ENCODE data around the gene BLVRB. TPM values are rescaled to one million over a fixed set of nuclear protein-coding genes. Genes with fewer than 3 reads are reported as not detected.

Gene BLVRB
- total RNA-seq, 1 experiment from 2014 or later = 35.1 TPM

DNA sequence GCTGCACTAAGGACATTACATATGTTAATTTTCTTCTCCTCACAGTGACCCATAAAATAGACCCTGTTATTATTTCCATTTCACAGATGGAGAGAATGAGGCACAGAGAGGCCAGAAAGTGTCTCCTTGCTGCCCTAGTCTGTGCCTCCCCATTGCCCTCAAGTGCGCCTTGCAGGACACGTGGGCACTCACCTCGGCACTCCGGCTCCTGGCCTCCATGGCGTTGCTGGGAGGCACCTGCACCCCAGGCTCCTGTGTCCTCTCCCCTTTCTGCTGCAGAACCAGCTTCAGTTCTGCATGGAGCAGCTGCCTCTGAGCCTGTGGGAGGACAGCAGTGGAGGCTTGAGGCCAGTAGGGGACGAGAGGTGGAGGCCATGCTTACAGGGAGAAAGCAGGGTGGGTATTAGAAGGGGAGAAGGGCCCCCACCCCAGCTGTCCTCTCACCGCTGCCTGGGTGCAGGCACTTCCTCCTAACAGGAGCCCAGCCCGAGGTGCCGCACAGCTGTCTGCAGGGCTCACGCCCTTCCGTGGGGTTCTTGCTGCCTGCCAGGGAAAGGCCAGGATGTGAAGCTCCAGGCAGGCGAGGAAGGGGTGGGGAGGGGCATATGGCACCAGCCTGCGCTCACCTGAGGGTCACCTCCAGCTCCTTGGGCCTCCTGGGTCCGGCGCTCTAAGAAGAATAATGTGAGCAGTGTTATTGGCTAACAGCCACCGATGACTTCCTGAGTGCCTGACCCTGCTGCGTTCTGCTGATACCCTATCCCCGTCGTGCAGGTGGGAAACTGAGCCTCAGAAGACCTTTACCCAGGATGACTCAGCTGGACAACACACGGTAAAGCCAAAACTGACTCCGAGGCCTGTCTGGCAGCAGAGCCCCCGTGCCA, 57.6 kb downstream of the BLVRB start:
- TF ChIP-seq, protein P1, sequence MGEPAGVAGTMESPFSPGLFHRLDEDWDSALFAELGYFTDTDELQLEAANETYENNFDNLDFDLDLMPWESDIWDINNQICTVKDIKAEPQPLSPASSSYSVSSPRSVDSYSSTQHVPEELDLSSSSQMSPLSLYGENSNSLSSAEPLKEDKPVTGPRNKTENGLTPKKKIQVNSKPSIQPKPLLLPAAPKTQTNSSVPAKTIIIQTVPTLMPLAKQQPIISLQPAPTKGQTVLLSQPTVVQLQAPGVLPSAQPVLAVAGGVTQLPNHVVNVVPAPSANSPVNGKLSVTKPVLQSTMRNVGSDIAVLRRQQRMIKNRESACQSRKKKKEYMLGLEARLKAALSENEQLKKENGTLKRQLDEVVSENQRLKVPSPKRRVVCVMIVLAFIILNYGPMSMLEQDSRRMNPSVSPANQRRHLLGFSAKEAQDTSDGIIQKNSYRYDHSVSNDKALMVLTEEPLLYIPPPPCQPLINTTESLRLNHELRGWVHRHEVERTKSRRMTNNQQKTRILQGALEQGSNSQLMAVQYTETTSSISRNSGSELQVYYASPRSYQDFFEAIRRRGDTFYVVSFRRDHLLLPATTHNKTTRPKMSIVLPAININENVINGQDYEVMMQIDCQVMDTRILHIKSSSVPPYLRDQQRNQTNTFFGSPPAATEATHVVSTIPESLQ (CRISPR knock-in tag; IDR thresholded peaks at IDR 0.05) = no peak
- TF ChIP-seq, protein P2, sequence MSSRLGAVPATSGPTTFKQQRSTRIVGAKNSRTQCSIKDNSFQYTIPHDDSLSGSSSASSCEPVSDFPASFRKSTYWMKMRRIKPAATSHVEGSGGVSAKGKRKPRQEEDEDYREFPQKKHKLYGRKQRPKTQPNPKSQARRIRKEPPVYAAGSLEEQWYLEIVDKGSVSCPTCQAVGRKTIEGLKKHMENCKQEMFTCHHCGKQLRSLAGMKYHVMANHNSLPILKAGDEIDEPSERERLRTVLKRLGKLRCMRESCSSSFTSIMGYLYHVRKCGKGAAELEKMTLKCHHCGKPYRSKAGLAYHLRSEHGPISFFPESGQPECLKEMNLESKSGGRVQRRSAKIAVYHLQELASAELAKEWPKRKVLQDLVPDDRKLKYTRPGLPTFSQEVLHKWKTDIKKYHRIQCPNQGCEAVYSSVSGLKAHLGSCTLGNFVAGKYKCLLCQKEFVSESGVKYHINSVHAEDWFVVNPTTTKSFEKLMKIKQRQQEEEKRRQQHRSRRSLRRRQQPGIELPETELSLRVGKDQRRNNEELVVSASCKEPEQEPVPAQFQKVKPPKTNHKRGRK (CRISPR knock-in tag; IDR thresholded peaks at IDR 0.05; ENCODE audit: borderline replicate concordance) = no peak
- no peak for TF ChIP-seq NFATC4 (CRISPR knock-in tag; IDR thresholded peaks at IDR 0.05)
- TF ChIP-seq, protein P3, sequence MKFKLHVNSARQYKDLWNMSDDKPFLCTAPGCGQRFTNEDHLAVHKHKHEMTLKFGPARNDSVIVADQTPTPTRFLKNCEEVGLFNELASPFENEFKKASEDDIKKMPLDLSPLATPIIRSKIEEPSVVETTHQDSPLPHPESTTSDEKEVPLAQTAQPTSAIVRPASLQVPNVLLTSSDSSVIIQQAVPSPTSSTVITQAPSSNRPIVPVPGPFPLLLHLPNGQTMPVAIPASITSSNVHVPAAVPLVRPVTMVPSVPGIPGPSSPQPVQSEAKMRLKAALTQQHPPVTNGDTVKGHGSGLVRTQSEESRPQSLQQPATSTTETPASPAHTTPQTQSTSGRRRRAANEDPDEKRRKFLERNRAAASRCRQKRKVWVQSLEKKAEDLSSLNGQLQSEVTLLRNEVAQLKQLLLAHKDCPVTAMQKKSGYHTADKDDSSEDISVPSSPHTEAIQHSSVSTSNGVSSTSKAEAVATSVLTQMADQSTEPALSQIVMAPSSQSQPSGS (CRISPR knock-in tag; IDR thresholded peaks at IDR 0.05; ENCODE audit: borderline replicate concordance, low read depth) = no peak
- TF ChIP-seq, protein P4, sequence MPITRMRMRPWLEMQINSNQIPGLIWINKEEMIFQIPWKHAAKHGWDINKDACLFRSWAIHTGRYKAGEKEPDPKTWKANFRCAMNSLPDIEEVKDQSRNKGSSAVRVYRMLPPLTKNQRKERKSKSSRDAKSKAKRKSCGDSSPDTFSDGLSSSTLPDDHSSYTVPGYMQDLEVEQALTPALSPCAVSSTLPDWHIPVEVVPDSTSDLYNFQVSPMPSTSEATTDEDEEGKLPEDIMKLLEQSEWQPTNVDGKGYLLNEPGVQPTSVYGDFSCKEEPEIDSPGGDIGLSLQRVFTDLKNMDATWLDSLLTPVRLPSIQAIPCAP (CRISPR knock-in tag; IDR thresholded peaks at IDR 0.05) = no peak
- no peak overlapping the region for H3K4me3 Mint-ChIP-seq
- H3K36me3 Mint-ChIP-seq = no peaks in the 10 kb centered on the region
- ChIA-PET CTCF (interaction anchor here (0.5 to 4.0 kb wide), 7 partner anchors 11 to 641 kb away, joined by 3 to 33 read pairs (median 4); partner anchors contain the start of gene SERTAD1), POLR2A (no interaction called here)
- ATAC-seq (no peak), DNase-seq (ENCODE audit: low spot score) (no peak)
- H3K9me3 Mint-ChIP-seq = no peaks in the 10 kb centered on the region
- no peaks in the 10 kb centered on the region; the same call in 1 of the 2 replicates for H3K27me3 Mint-ChIP-seq (ENCODE audit: low read depth)
- H3K4me1 Mint-ChIP-seq = peaks cover 36% of the 10 kb centered on the region
- no peak overlapping the region for H3K27ac Mint-ChIP-seq

DNA sequence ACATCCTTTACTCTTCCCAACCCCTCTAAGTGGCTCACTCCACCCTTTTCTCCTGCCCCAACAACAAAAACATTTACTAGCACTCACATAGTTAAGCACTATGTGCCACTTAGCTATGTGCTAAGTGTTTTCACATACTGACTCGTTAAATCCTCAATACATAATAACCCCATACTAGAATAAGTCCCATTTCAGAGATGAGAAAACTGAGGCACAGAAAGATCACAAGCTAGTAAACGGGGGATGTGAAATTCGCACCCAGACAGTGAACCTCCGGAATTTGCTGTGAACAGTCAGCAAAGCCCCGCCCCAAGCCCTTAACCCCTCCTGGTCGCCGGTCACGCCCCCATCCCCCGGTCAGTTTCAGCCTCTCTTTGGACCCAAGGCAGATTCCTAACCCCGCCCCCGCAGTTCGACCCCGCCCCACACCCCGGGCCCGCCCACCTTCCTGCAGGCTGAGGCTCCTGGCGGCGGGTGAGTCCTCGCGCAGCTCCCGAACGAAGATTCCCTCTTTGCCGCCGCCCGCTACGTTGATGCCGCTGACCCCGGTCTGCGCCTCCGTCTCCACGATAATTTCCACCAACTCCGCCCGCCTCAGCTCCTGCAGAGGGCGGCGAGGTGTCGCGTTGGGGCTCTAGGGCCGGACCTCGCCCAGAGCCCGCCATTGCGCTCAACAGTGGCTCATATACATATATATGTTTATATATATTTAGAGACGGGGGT, 62.1 kb downstream of the BLVRB start:
- Mint-ChIP-seq H3K9me3 (no peaks in the 10 kb centered on the region), H3K4me3 (peak overlapping the region; percentile 84)
- ATAC-seq = peak; percentile 79

More for the DNA sequence above, 62.1 kb downstream of the BLVRB start:
- H3K27ac Mint-ChIP-seq = peak overlapping the region; percentile 80
- CTCF ChIA-PET = interaction anchor here (0.5 to 4.6 kb wide), 11 partner anchors 10 to 146 kb away, joined by 3 to 40 read pairs (median 4); partner anchors contain the start of genes BLVRB, PRX and SERTAD1
- no peaks in the 10 kb centered on the region for H3K36me3 Mint-ChIP-seq
- DNase-seq (ENCODE audit: low spot score) = peak; percentile 99
- POLR2A ChIA-PET = interaction anchor here (0.6 to 2.0 kb wide), 7 partner anchors 10 to 55 kb away, joined by 3 to 10 read pairs (median 5); partner anchors contain the start of genes C19orf47, PLD3, PRX and SERTAD1
- TF ChIP-seq GTF2I (CRISPR knock-in tag; conservative IDR thresholded peaks at IDR 0.05) (peak; percentile 88), GRHL2 (CRISPR knock-in tag; IDR thresholded peaks at IDR 0.05; ENCODE audit: insufficient replicate concordance, severe bottlenecking) (no peak), NR3C1 (CRISPR knock-in tag; conservative IDR thresholded peaks at IDR 0.05; ENCODE audit: low read depth) (0 out of 2 replicates have a peak, but pooled peaks have one; percentile 68), EMX1 (CRISPR knock-in tag; IDR thresholded peaks at IDR 0.05) (0 out of 2 replicates have a peak, but pooled peaks have one; percentile 38), TP53 (CRISPR knock-in tag; IDR thresholded peaks at IDR 0.05) (0 out of 2 replicates have a peak, but pooled peaks have one; percentile 43), SP1 (CRISPR knock-in tag; conservative IDR thresholded peaks at IDR 0.05) (peak; percentile 18; the same call in 1 of the 2 replicates)
- TF ChIP-seq, protein P5, sequence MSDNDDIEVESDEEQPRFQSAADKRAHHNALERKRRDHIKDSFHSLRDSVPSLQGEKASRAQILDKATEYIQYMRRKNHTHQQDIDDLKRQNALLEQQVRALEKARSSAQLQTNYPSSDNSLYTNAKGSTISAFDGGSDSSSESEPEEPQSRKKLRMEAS (CRISPR knock-in tag; IDR thresholded peaks at IDR 0.05) = 0 out of 2 replicates have a peak, but pooled peaks have one; percentile 24
- TF ChIP-seq, protein P6, sequence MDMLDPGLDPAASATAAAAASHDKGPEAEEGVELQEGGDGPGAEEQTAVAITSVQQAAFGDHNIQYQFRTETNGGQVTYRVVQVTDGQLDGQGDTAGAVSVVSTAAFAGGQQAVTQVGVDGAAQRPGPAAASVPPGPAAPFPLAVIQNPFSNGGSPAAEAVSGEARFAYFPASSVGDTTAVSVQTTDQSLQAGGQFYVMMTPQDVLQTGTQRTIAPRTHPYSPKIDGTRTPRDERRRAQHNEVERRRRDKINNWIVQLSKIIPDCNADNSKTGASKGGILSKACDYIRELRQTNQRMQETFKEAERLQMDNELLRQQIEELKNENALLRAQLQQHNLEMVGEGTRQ (CRISPR knock-in tag; IDR thresholded peaks at IDR 0.05) = 0 out of 2 replicates have a peak, but pooled peaks have one; percentile 11
- TF ChIP-seq, protein P7, sequence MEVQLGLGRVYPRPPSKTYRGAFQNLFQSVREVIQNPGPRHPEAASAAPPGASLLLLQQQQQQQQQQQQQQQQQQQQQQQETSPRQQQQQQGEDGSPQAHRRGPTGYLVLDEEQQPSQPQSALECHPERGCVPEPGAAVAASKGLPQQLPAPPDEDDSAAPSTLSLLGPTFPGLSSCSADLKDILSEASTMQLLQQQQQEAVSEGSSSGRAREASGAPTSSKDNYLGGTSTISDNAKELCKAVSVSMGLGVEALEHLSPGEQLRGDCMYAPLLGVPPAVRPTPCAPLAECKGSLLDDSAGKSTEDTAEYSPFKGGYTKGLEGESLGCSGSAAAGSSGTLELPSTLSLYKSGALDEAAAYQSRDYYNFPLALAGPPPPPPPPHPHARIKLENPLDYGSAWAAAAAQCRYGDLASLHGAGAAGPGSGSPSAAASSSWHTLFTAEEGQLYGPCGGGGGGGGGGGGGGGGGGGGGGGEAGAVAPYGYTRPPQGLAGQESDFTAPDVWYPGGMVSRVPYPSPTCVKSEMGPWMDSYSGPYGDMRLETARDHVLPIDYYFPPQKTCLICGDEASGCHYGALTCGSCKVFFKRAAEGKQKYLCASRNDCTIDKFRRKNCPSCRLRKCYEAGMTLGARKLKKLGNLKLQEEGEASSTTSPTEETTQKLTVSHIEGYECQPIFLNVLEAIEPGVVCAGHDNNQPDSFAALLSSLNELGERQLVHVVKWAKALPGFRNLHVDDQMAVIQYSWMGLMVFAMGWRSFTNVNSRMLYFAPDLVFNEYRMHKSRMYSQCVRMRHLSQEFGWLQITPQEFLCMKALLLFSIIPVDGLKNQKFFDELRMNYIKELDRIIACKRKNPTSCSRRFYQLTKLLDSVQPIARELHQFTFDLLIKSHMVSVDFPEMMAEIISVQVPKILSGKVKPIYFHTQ (CRISPR knock-in tag; IDR thresholded peaks at IDR 0.05) = no peak
- H3K4me1 Mint-ChIP-seq = peaks cover 22% of the 10 kb centered on the region
- H3K27me3 Mint-ChIP-seq (ENCODE audit: low read depth) = peaks cover 21% of the 10 kb centered on the region
